Lung (tissue), 12 donors: ENCODE data around the gene SCFD1. TPM values are rescaled to one million over a fixed set of nuclear protein-coding genes. Genes with fewer than 3 reads are reported as not detected.

Experiments used
- ATAC-seq: fragments of 200-7000 bp; cut with Tn5 transposase; one replicate; pipeline ENCODE4 v1.9.1; 2020; ENCODE audit warnings: moderate number of reproducible peaks; ENCODE audit not compliant: insufficient read depth, low FRiP score
- DNase-seq, 3 donors: peaks; one replicate each; pipeline ENCODE4 v3.0.0-alpha.2; 2013 to 2017
- H3K27ac ChIP-seq, 2 donors: one replicate each; pipeline ENCODE4 v1.5.1; 2013; ENCODE audit warnings: mild to moderate bottlenecking in 2 of 2, moderate library complexity in 2 of 2, control low read depth in 1 of 2, inconsistent platforms in 1 of 2, low read depth in 1 of 2, low read length in 1 of 2
- H3K27me3 ChIP-seq, 3 donors: one replicate each; pipeline ENCODE4 v1.5.1; 2013; ENCODE audit warnings: low read length in 2 of 3; ENCODE audit not compliant: control insufficient read depth in 3 of 3, insufficient read depth in 3 of 3
- H3K36me3 ChIP-seq, 4 donors: one replicate each; pipeline ENCODE4 v1.5.1; 2013; ENCODE audit warnings: low read length in 4 of 4, mild to moderate bottlenecking in 1 of 4, moderate library complexity in 1 of 4; ENCODE audit not compliant: control insufficient read depth in 4 of 4, insufficient read depth in 4 of 4
- H3K4me1 ChIP-seq, 5 donors: one replicate each; pipeline ENCODE4 v1.5.1; 2013; ENCODE audit warnings: low read length in 5 of 5, mild to moderate bottlenecking in 2 of 5, moderate library complexity in 1 of 5; ENCODE audit not compliant: control insufficient read depth in 5 of 5, insufficient read depth in 5 of 5
- H3K4me3 ChIP-seq: one replicate; pipeline ENCODE4 v1.5.1; 2013; ENCODE audit warnings: mild to moderate bottlenecking, control low read depth, moderate library complexity
- H3K9ac ChIP-seq, 2 donors: one replicate each; pipeline ENCODE4 v1.5.1; 2013; ENCODE audit warnings: low read length in 2 of 2, control low read depth in 1 of 2; ENCODE audit not compliant: insufficient read depth in 1 of 2
- H3K9me3 ChIP-seq, 4 donors: one replicate each; pipeline ENCODE4 v1.5.1; 2013; ENCODE audit warnings: low read length in 3 of 4, mild to moderate bottlenecking in 1 of 4, moderate library complexity in 1 of 4; ENCODE audit not compliant: control insufficient read depth in 4 of 4, insufficient read depth in 3 of 4
- WGBS, 2 donors: extraction: QIAGEN DNeasy Blood & Tissue Kit; methylation state at CpG; one replicate each; pipeline ENCODE4 v1.1.7; 2013; 5-methylcytosine and 5-hydroxymethylcytosine counted together
- polyA plus RNA-seq, 2 donors: library from polyadenylated mRNA; stranded (reverse); fragments of 200-250 nt; gene quantifications; one replicate each; pipeline ENCODE4 v1.2.1, GENCODE V29; 2013
- total RNA-seq, 2 donors: library from RNA; depleted of rRNA in 1 of 2; stranded (reverse); fragments of >200 nt in 1 of 2; gene quantifications; one replicate each; pipeline ENCODE4 v1.2.1, GENCODE V29; 2014 to 2021
- TF ChIP-seq, protein P1 (sequence below): IDR thresholded peaks from 2 replicates; pipeline ENCODE4 v1.5.1; 2012; ENCODE audit warnings: mild to moderate bottlenecking; ENCODE audit errors: control extremely low read depth, extremely low read depth
- donor health status: control.
- donor health status: control.
- donor health status: Bipolar disorder and iron deficiency.
- donor health status: healthy.
- donor health status: DM: yes; HTN: yes; CAD: no.

Gene SCFD1
- total and polyA plus RNA-seq, 4 donors: 36.5 to 232 (median 87.7) TPM

DNA sequence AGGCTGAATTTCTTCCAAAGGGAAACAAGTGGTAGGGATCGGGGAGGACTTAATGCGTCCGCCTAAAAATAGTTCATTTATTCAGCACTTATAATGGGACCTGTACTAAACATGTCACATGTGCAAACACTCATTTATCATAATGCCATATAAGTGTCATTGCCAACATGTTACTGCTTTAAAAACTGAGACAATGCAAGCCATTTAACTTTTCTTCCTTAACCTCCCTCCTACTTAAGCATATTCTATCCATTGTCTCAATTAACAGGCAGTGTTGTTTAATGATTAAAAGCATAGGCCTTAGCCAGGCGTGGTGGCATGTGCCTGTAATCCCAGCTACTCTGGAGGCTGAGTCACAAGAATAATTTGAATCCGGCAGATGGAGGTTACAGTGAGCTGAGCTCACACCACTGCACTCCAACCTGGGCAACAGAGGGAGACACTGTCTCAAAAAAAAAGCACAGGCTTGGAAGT, 13.5 kb upstream of the SCFD1 start:
- TF ChIP-seq, protein P1, sequence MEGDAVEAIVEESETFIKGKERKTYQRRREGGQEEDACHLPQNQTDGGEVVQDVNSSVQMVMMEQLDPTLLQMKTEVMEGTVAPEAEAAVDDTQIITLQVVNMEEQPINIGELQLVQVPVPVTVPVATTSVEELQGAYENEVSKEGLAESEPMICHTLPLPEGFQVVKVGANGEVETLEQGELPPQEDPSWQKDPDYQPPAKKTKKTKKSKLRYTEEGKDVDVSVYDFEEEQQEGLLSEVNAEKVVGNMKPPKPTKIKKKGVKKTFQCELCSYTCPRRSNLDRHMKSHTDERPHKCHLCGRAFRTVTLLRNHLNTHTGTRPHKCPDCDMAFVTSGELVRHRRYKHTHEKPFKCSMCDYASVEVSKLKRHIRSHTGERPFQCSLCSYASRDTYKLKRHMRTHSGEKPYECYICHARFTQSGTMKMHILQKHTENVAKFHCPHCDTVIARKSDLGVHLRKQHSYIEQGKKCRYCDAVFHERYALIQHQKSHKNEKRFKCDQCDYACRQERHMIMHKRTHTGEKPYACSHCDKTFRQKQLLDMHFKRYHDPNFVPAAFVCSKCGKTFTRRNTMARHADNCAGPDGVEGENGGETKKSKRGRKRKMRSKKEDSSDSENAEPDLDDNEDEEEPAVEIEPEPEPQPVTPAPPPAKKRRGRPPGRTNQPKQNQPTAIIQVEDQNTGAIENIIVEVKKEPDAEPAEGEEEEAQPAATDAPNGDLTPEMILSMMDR: no peak
- no peaks in the 10 kb centered on the region for H3K9me3 ChIP-seq
- peaks cover 0 to 7% (median 4%) of the 10 kb centered on the region in 5 donors for H3K4me1 ChIP-seq
- no peak overlapping the region for H3K9ac ChIP-seq
- no peaks in the 10 kb centered on the region for H3K27me3 ChIP-seq
- WGBS, 2 donors: 94 to 95% methylated on average over 5 of the region's 5 CpGs
- DNase-seq (no peak), ATAC-seq (no peak)
- H3K27ac ChIP-seq: no peak overlapping the region
- no peak overlapping the region for H3K4me3 ChIP-seq
- H3K36me3 ChIP-seq: peaks cover under 1 to 17% (median 7%) of the 10 kb centered on the region in 4 donors

GRCh38 chr14:30610787-30611343, 11.3 kb upstream of the SCFD1 start:
- TF ChIP-seq, protein P1: peak; percentile 16
- Histone ChIP-seq H3K9ac (no peak overlapping the region), H3K4me3 (no peak overlapping the region), H3K4me1 (peaks cover 0 to 7% (median 4%) of the 10 kb centered on the region in 5 donors), H3K36me3 (peaks cover 0 to 9% (median 1%) of the 10 kb centered on the region in 4 donors), H3K27me3 (no peaks in the 10 kb centered on the region), H3K9me3 (no peaks in the 10 kb centered on the region), H3K27ac (no peak overlapping the region)
- peak; percentile 62 to 78 (median 67) for DNase-seq
- ATAC-seq: peak; percentile 62
- WGBS, 2 donors: 32 to 34% methylated on average over 6 of the region's 6 CpGs

DNA sequence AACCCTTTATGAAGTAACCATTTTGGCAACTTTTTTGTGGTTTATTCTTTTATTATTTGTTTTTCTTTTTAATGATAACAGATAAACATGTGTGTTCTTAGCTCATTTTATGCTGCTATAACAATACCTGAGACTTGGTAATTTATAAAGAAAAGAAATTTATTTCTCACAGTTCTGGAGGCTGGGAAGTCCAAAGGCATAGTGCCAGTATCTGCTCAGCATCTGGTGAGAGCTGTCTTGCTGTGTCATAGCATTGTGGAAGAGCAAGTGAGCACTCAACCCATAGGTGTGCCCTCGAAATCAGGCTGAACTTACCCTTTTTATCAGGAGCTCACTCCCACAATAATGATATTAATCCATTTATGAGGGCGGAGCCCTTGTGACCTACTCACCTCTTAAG, 8.0 kb upstream of the SCFD1 start:
- Histone ChIP-seq H3K9ac (no peak overlapping the region), H3K4me1 (peaks cover 0 to 7% (median 4%) of the 10 kb centered on the region in 5 donors), H3K27me3 (no peaks in the 10 kb centered on the region), H3K9me3 (no peaks in the 10 kb centered on the region), H3K36me3 (peaks cover 0 to 8% (median 0%) of the 10 kb centered on the region in 4 donors), H3K27ac (no peak overlapping the region), H3K4me3 (no peak overlapping the region)
- ATAC-seq (no peak), DNase-seq (no peak)
- TF ChIP-seq, protein P1: no peak
- 95 to 99% methylated on average over 2 of the region's 2 CpGs for WGBS, 2 donors
